ENCODE results near the gene NFX1.
"Not testable (repeated sequence)": the region's sequence is repeated elsewhere in the genome, so short reads cannot be mapped to it uniquely, and the experiment has no call there.

NFX1 gene

DNA sequence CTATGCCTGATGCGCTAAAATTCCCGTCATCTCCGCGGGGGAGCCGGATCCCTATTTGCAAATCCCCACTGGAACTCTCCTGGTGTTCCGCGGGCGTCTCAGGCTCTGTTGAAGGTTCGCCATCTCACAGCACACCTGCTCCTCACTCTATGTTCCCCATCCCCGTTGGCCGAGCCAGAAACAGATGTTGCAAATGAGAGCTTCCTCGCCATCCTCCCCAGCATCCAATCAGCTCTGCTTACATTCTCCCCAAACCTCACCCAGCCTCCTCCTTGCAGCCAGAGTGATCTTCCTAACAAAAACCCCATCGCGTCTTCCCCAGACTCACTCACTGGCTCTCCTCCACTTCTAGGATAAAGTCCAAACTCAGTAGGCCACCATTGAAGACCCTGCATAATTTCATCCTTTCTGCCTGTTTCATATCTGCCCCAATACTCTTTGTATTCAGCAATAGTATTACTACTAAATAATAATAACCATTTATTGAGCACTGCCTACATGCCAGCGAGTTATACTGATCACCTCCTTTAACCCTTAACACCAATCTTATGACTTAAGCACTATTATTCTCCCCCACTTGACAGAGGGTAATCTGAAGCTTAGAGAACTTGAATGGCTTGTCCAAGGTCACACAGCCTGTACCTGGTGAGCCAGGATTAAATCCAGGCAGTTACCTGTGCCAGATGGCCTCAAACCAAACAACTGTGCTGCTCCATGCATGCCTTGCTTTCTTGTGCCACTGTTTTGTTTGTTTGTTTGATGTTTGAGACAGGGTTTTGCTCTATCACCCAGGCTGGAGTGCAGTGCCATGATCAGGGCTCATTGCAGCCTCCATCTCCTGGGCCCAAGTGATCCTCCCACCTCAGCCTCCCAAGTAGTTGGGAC, 98.0 kb downstream of the NFX1 start:
- no peak for TF ChIP-seq POLR2A (IDR thresholded peaks at IDR 0.05; ENCODE audit: low read depth, low read length)

DNA sequence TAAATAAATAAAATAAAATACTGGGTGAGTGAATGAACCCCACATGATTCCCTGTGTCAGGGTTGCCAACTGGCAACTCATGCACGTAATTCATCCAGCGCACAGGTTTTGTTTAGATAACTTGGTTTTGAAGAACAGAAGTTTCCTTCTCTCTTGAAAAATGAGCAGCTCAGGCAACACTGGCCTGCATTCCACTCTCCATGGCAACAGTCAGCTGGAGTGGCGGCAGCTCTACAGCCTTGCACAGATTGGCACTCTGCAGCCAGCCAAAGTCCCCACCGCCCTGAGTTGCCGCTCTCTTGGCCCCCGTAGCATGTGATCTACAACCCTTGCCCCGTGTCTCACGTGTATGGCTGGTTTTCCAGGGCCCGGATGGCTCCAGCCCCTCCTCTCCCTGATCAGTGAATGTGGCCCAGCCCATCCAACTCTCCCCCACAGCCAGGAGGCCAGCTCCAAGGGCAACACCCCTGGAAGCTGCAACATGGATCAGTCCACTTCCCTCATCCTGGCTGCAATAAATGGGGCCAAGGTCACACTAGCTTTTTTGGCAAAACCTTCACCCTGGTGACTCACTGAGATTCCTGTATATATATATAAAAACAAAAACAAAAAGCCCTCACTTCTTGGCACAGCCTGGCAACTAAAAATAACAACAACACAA, 100.9 kb downstream of the NFX1 start:
- not testable (repeated sequence) for DNase-seq (ENCODE audit: insufficient read length); FAIRE-seq

More for the DNA sequence above, 98.0 kb downstream of the NFX1 start:
- no peak for DNase-seq (ENCODE audit: insufficient read length)
- no peak for FAIRE-seq

DNA sequence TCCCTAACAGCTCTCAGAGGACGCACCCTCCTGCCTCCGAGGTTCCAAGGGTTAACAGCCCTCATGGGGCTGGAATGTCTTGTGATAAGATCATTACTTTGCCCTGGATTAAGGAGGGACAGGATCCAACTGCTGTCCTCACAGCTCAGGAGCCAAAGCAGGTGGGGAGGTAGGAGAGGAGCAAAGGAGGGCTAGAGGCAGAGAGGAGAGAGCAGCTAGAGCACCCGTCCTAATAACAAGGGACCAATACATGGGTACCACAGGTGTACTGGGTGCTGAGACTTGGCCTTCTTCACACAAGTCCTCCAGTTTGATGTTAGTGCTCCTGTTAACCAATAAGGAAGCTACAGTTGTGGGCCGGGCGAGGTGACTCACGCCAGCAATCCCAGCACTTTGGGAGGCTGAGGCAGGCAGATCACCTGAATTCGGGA, 102.3 kb downstream of the NFX1 start:
- DNase-seq (ENCODE audit: insufficient read length); FAIRE-seq: not testable (repeated sequence)

DNA sequence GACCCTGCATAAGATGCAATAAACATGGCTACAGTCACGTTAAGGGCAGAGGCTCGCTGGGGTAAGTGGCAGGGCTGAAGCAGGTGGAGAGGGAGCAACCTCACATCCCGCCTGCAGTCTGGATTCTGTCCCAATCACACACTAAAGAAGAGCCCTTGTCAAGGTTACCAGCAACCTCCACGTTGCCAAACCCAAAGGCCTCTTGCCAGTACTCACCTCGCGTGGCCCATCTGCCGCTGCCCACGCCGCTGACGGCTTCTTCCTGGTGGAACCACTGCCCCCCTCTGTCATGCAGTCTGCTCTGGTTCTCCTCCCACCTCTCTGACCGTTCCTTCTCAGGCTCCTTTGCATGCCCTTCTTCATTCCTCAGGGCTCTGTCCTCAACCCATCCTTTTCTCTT, 103.3 kb downstream of the NFX1 start:
- no peak for TF ChIP-seq POLR2A (IDR thresholded peaks at IDR 0.05; ENCODE audit: low read depth, low read length)
- TF ChIP-seq POLR2AphosphoS5 (IDR thresholded peaks at IDR 0.05; ENCODE audit: low read depth, low read length) = no peak
- no peak for TF ChIP-seq TAF1 (IDR thresholded peaks at IDR 0.05; ENCODE audit: borderline replicate concordance, low read depth, low read length)
- no peak for FAIRE-seq

DNA sequence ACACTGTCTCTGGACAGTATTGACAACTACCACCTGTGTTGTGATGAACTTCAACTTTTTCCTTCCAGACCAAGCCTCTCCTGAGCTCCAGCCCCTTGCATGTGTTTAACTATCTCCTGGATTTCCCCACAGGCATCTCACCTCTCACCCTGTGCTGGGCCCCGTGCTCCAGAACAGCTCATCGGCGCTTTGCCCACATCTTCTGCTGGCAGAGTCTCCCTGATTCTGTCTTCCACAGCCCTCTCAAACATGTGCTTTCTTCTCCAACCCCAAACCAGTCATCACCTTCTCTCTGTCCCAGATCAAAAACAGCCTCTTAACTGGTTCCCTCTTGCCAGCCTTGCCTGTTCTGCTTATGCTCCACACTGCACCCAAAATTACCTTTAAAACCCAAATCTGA, 103.7 kb downstream of the NFX1 start:
- not testable (repeated sequence) for DNase-seq (ENCODE audit: insufficient read length); FAIRE-seq

More for the DNA sequence above, 103.3 kb downstream of the NFX1 start:
- DNase-seq (ENCODE audit: insufficient read length) = no peak

DNA sequence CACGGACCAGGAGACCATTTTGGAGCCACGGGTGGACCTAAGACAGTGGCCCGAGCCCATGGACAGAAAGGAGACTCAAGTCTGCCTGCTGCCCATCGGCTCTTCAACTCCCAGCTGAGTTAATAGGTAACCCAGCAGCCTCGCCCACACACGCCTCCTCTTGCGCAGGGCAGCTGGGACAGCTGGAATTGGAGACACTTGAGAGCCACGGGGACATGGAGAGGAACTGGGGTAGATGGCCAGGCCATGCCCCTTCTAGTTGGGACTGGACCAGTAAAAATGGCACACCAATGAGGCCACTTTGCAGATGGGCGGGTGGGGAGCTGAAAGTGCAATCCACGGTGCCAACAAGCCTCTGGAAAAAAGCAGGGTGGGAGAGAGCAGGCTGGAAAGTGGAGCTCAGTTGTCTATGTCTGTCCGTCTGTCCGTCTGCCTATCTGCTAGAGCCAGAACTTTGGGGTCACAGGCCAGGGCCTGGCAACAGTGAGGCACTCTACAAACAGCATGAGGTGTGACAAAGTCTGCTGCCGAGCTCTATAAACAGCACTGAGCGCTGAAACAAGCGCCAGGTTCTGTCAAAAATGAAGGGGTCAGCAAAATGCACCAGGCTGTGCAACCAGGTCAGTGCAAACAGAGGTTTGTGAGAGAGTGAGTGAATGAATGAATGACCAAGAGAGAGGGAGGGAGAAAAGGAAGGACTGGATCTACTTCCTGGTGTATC, 105.0 kb downstream of the NFX1 start:
- not testable (repeated sequence) for FAIRE-seq; DNase-seq (ENCODE audit: insufficient read length)

DNA sequence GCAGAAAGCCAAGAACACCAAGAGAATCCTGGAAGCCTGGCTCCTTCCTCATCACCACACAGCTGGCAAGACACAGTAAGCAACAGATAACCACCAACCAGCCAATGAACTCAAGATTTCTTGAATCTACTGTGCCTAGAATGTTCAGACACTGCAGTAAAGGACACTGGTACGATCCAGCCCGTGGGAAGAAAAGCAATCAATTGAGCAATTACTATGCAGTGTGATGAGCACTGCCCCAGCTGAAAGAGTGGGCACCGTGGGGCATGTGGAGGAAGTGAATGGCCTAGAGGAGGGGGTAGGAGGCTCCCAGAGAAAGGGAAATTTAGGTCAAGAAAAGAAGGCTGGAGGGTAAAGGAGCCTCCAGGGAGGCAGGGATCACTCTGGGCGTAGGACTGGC, 107.5 kb downstream of the NFX1 start:
- DNase-seq (ENCODE audit: insufficient read length); FAIRE-seq: not testable (repeated sequence)

DNA sequence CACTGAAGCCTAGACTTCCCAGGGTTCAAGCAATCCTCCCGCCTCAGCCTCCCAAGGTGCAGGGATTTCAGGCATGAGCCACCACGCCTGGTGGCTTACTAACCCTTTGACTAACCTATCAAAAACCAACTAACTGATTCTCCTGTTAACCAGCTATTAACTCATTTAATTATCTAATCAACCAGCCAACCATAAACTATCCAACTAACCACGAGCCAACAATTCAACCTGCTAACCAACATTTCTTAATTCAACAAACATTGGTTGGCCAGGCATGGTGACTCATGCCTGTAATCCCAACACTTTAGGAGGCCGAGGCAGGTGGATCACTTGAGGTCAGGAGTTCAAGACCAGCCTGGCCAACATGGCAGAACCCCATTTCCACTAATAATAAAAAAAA, 108.7 kb downstream of the NFX1 start:
- DNase-seq (ENCODE audit: insufficient read length); FAIRE-seq: not testable (repeated sequence)

DNA sequence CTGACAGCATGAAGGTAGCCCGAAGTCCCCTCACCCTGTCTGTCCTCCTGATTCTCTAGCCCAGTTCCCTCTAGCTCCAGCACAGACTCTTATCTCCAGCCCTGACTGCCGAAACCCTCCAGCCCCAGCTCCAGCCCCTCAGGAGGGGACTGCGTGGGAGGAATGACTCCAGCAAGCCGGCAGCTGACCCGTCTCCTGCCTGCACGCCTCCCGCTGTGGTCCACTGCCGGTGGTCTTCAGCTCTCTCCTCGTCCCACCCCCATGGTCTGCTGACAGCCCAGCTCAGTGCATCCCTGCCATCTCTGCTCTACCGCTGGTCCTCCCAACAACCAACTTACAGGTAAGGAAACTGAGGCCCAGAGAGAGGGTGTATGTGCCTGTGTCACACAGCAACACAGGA, 111.5 kb downstream of the NFX1 start:
- not testable (repeated sequence) for DNase-seq (ENCODE audit: insufficient read length); FAIRE-seq

DNA sequence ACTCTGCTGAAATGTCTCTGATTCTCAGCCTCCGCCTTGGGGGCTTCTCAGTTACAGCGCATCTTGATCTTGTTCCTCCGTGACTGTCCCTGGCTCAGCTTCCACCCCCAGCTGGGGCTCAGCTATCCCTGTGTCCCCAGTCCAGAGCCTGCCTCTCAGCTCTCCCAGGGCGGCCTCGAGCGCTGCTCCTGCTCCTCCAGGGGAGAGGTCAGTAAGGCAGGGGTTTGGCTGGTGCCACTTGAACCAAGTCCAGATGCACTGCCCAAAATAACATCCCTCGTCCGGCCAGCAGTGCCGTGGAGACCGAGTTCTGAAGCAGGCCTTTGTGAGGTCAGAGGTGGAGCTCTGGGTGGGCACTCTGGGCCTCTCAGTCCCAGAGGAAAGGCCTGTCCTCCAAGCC, 112.1 kb downstream of the NFX1 start, which contains the start of gene AQP7:
Gene AQP7 (minus strand): TSS at position 198 of the 400 bp plus-strand sequence. CDS start 1,306 bp downstream, outside the sequence.
- not testable (repeated sequence) for FAIRE-seq; DNase-seq (ENCODE audit: insufficient read length)

DNA sequence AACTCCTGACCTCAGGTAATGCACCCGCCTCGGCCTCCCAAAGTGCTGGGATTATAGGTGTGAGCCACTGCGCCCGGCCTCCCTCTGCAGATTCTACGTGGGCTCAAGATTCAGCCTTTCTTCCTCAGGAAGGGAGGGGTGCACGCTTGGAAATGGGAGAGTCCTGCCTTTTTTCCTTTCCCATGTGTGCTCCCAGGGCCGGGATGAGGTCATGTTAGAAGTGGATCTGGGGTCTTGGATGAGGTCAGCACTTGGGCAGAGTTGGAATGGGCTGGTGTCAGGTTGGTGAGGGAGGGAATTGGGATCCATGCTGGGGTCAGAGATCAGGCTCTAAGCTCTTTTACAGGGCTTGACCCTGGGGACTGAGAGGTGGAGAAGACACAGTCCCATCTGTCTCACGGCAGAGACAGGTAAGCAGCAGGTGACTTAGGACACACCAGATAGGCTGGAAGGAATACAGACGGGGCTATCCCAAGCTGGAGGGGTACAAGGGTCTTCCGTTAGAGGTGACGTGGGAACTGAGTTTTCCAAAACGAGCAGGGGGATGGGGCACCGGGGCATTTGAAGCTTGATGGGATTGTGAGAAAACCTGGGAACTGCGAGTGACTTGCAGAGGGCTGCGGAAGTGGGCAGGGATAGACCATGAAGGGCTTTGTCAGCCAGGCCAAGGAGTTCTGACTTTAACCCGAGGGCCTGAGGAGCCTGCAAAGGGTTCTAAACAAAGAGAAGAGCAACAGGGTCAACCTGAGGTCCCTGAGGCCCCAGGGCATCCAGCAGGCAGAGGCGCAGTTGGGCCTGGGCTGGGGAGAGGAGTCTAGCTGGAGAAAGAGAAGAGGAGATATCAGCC, 113.8 kb downstream of the NFX1 start:
- no peak for TF ChIP-seq POLR2A (IDR thresholded peaks at IDR 0.05; ENCODE audit: low read depth, low read length)
- TF ChIP-seq POLR2AphosphoS5 (IDR thresholded peaks at IDR 0.05; ENCODE audit: low read depth, low read length) = no peak
- no peak for TF ChIP-seq TAF1 (IDR thresholded peaks at IDR 0.05; ENCODE audit: borderline replicate concordance, low read depth, low read length)
- no peak for DNase-seq (ENCODE audit: insufficient read length)
- no peak for FAIRE-seq

DNA sequence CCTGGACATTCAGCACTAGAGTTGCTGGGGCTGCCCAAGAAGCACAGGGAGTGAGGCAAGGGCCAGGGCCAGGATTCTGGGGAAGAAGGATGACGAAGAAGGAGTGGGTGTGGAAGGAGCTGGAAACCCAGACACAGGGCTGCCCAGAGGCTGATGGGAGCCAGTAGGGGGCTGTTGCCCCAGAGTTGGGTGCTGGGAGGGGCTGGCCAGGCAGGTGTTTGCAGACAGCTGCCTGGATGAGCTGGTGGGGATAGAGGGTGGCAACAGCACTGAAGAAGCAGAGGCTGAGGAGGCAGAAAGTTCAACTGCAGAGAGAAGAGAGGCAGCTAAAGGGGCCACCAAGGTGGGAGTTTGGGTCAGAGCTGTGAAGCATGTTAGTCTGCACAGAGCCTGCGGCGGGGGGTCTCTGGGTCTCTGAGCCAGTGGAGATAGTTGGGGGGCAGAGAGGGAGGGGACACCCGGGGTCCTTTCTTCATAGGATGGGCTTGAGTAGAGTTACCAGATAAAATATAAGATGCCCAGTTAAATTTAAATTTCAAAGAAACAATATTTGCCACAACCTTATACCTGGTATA, 114.6 kb downstream of the NFX1 start:
- DNase-seq (ENCODE audit: insufficient read length) = no peak
- no peak for FAIRE-seq
- TF ChIP-seq POLR2AphosphoS5 (IDR thresholded peaks at IDR 0.05; ENCODE audit: low read depth, low read length) = no peak
- TF ChIP-seq TAF1 (IDR thresholded peaks at IDR 0.05; ENCODE audit: borderline replicate concordance, low read depth, low read length) = no peak
- TF ChIP-seq POLR2A (IDR thresholded peaks at IDR 0.05; ENCODE audit: low read depth, low read length) = no peak
